NCI-H1694 treated with DMSO at 0.1 percent for 48 hours (cell line): ENCODE measurements around the gene ZP3.
"Not testable (repeated sequence)": the region's sequence is repeated elsewhere in the genome, so short reads cannot be mapped to it uniquely, and the experiment has no call there.

Experiments used
- DNase-seq: peaks from one replicate; lab custom pipeline; 2025; lab: John Stamatoyannopoulos, UW

ZP3 gene

DNA sequence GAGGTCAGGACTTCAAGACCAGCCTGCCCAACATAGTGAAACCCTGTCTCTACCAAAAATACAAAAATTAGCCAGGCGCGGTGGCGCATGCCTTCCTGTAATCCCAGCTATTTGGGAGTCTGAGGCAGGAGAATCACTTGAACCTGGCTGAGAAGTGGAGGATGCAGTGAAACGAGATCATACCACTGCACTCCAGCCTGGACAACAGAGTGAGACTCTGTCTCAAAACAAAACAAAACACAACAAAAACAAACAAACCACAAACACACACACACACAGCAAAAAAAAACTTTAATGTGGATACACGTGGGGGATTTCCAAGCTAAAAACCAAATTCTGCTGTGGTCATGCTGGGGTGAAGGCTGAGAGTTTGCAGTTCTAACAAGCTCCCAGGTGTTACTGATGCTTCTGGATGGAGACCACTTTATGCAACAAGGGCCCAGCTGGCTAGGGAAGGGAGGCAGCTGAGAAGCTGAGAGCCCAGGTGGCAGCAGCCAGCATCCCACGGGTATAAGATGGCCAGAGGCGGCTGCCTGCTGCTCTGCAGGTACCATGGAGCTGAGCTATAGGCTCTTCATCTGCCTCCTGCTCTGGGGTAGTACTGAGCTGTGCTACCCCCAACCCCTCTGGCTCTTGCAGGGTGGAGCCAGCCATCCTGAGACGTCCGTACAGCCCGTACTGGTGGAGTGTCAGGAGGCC, at the start of gene ZP3:
Gene ZP3, plus strand, starts transcription at position 538 of the 699 bp plus-strand sequence. Its CDS starts 15 bp downstream, at position 553.
- no peak for DNase-seq

DNA sequence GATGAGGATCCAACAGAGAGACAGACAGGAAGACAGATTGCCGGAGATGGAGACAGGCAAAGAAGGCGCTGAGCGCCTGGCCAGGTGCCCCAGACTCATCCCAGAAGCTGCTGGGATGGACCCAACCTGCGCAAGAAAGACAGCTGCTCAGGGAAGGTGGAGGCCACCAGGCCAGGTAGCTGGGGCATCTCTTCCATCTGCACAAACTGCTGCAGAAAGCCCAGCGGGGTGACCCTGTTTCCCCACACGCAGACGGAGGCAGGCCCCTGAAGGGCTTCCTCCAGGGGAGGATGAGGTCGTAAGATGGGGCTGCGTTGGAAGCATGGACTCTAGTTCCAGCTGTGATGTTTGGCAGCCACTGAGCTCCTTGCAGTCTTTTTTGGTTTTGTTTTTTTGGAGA, 49.5 kb upstream of the ZP3 start:
- no peak for DNase-seq

DNA sequence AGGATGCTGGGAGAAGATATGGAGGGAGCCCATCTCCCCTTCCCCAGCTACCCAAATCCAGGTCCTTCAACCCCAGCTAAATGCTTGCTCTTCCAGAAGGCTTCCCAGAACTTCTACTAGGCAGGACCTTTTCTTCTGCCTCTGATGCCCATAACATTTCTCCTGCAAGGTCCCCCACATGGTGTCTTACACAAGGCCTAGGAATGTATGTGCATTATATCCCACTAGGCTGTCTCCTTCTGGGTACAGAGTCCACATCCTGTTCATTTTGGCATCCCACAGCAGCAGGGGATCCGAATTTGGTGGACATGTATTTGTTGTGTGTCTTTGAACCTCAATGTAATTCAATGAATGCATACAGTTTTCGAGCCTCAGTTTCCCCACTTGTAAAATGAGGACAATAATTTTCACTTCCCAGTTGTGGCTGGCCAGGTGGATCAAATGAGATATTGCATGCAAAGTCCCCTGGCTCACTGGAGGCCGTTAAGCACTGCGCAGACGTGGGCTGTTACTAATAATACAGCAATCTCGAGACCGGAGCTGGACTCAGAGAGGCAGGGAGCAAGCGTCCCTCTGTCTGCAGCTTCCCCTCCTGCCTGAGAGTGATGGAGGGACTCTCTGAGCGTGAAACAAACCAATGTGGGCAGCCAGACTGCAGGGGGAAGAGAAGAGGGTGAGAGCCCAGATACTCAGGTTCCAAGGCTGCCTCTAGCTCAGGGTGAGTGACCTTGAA, 47.4 kb upstream of the ZP3 start:
- no peak for DNase-seq

DNA sequence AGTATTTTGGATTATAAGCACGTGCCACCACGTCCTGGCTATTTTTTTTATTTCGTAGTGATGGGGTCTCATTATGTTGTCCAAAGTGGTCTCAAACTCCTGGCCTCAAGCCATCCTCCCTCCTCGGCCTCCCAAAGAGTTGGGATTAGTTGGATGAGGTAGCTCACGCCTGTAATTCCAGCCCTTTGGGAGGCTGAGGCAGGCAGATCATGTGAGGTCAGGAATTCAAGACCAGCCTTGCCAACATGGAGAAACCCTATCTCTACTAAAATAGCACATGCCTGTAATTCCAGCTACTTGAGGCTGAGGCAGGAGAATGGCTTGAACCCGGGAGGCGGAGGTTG, 44.2 kb upstream of the ZP3 start:
- no peak for DNase-seq

DNA sequence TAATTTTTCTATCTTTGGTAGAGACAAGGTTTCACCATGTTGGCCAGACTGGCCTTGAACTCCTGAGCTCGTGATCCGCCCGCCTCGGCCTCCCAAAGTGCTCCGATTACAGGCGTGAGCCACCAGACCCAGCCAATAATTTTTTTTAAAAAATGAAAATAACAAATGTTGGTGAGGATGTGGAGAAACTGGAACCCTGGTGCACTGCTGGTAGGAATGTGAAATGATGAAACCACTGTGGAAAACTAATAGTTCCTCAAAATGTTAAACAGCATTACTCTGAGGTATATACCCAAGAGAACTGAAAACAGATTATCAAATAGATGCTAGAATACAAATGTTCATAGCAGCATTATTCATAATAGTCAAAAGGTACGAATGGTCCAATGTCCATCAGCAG, 42.9 kb upstream of the ZP3 start:
- no peak for DNase-seq

DNA sequence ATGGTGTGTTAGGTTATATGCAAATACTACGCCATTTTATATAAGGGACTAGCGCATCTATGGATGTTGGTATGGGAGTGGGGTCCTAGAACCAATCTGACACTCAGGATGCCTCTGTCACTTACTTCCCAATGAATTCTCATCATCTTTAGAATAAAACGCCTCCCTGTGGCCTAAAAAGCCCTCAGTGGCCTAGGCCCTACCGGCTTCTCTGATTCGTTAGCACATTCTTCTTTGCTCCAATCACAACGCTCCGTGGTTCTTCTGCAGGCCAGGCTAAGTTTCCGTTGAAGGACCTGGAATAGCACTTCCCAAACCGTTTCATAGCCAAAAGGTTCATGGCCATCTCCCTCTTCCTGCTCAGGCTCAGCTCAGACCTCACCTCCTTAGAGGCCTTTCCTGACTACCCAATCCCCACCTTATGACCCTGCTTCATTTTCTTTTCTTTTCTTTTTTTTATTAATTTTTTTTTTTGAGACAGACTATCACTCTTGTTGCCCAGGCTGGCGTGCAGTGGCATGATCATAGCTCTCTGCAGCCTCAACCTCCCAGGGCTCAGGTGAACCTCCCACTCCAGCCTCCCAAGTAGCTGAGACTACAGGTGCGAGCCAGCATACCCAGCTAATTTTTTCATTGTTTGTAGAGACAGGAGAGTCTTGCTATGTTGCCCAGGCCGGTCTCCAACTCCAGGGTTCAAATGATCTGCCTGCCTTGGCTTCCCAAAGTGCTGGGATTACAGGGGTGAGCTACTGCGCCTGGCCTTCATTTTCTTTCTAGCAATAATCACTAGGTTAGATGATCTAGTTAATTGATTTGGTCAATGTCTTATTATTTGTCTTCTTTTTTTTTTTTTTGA, 41.4 kb upstream of the ZP3 start:
- no peak for DNase-seq

DNA sequence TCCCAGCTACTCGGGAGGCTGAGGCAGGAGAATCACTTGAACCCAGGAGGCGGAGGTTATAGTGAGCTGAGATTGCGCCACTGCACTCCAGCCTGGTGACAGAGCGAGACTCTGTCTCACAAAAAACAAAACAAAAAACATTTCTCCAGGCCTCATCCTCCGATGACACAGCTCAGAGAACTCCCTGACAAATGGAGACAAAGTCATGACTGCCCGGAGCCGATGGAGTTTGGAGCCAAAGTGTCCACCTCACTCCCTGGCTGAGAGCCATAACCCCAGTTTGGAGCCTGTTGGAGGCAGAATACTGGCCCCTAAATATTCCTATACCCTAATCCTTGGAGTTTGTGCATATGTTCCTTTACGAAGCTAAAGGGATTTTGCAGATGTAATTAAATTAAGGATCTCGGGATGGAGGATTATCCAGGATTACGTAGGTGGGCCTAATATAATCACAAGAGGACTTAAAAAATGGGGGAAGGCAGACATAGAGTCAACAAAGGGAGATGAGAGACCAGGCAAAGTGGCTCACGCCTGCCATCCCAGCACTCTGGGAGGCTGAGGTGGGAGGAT, 38.0 kb upstream of the ZP3 start:
- no peak for DNase-seq

DNA sequence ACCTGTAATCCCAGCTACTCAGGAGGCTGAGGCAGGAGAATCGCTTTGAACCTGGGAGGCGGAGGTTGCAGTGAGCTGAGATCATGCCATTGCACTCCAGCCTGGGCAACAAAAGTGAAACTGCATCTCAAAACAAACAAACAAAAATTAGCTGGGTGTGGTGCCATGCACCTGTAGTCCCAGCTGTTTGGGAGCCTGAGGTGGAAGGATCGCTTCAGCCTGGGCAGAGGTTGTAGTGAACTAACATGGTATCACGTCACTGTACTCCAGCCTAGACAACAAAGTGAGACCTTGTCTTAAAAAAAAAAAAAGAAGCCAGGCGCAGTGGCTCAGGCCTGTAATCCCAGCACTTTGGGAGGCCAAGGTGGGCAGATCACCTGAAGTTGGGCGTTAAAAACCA, 37.0 kb upstream of the ZP3 start:
- DNase-seq = not testable (repeated sequence)

DNA sequence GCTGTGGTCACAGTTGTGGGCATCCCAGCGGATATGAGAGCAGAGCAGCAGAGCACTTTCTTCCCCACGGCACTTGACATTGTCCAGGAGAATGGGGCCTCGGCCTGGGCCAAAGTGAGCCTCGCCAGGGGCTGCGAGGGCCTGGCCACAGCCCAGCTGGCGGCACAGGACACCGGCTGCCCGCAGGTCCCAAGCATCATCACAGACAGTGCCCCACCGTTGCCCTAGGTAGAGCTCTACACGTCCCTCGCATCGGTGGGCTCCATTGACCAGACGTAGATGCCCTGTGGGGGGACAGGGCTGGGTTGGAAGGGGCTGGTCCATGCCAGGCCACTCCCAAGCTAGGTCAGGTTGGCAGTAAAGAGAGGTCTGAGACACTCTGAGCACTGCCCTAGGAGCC, 34.7 kb upstream of the ZP3 start:
- no peak for DNase-seq

DNA sequence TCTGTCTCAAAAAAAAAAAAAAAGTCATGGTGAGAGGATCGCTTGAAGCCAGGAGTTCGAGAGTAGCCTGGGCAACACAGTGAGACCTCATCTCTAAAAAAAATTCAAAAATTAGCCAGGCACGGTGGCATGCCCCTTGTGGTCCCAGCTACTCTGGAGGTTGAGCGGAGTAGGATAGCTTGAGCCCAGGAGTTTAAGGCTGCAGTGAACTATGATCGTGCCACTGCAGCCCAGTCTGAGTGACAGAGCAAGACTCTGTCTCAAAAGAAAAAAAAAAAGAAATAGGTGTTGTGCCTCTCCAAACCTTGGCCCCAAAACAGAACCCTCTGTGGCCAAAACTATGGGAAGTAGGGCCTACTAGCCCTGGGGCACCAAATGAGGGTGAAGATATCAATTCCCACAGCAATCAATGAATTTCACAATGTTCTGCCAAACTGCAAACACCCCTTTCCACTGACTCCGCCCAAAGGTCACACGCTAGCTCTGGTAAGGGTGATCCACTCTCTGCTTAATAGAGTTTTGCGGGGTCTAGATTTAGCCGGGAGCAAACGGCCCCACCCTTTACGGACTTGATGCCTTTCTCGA, 32.1 kb upstream of the ZP3 start:
- DNase-seq = no peak

DNA sequence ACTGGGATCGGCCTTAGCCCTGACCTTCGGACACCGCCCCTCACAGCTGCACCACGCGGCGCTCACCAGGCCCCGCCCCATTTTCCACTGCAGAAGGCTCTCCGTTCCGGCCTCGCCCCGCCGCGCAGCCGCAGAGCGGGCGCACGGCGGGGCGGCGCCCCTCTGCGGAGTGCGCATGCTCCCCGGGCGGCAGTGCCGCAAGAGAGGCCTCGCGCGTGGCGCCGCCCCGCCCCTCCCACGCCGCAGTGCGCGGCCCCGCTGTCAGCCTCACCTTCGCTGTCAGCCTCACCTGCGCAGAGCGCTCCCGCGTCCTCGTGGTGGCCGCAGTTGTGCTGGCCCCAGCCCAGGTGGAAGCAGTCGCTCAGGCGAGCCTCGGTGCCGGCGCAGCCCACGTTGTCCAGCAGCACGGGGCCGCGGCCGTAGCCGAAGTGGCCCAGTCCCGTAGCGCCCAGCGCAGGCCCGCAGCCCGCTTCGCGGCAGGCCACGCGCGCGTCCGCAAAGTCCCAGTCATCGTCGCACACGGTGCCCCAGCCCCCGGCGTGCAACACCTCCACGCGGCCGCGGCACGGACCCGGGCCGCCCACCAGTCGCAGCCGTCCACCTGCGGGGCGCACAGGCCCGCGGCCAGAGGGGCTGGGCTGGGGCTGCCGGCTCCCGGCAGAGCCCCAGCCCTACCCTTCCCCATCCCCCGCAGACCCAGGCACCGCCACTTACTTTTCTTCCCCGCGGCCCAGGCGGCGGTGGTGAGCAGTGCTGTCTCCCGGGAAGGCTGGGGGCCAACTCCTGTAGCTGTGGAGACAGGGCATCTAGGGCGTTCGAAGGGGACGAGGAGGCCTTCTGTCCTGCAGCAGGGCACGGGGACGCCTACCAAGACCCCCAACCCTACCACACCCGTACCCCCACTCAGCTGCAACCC, 31.4 kb upstream of the ZP3 start:
- peak; percentile 74 for DNase-seq

DNA sequence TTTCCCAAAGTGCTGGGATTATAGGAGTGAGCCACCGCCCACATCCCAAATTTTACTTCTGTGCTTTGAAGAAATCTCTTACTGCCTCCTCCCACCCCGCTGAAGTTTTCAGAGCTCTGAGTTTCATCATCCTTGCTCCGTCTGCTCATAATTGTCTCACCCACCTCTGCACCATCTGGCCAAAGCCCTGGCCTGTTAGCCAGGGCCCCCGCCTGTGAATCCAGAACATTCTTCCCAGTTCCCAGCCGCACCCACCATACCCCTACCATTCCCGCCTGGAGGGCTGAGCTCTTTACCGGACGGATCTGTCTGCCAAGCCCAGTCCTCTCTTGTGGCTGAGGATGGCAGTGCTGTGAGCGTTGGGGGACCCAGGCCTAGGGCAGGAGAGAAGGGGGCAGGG, 29.8 kb upstream of the ZP3 start:
- no peak for DNase-seq

DNA sequence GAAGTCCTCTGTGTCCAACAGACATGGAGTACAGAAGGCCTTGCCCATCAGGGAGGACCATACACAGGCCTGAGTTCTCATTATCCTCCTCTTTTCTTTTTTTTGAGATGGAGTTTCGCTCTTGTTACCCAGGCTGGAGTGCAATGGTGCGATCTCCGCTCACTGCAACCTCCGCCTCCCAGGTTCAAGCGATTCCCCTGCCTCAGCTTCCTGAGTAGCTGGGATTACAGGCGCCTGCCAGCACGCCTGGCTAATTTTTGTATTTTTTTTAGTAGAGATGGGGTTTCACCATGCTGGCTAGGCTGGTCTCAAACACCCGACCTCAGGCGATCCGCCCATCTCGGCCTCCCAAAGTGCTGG, 29.2 kb upstream of the ZP3 start:
- not testable (repeated sequence) for DNase-seq

DNA sequence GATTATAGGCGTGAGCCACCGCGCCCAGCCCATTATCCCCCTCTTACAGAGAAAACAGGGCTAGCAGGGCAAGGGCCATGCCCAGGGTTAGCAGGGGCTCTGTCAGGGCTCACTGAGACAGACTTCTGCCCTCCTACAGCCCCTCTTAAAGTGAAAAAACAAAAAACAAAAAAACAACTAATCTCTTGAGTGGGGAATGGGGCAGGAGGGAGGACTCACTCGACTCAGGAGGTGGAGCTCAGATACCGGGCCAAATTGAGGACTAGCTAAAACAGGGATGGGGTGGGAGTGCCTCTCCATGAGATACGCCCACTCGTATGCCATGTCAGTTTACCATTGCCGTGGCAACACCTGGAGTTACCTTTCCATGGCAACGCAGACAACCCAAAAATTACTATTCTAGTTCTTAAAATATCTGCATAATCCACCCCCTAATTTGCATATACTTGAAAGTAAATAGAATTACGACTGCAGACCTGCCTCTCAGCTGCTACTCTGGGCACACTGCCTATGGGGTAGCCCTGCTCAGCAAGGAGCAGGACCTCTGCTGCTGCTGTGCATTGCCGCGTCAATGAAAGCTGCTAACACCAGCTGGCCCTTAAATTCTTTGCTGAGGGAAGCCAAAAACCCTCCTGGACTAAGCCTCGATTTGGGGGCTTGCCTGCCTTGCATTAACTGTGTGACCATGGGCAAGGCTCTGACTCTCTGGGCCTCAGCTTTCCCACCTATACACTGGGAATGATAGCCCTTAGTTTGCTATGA, 28.6 kb upstream of the ZP3 start:
- peak; percentile 62 for DNase-seq

DNA sequence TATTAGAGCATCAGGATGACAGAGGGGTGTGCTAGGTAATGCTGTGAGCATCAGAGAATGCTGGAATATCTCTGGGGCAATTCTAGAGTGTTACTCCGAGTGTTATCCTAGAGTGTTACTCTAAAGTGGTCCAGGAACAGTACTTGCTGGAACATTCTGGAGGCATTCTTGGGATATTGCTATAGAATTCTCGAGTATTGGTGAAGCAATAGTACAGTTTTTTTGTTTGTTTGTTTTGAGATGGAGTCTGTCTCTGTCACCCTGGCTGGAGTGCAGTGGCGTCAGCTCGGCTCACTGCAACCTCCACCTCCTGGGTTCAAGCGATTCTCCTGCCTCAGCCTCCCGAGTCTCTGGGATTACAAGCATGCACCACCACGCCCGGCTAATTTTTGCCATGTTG, 27.9 kb upstream of the ZP3 start:
- DNase-seq = no peak

DNA sequence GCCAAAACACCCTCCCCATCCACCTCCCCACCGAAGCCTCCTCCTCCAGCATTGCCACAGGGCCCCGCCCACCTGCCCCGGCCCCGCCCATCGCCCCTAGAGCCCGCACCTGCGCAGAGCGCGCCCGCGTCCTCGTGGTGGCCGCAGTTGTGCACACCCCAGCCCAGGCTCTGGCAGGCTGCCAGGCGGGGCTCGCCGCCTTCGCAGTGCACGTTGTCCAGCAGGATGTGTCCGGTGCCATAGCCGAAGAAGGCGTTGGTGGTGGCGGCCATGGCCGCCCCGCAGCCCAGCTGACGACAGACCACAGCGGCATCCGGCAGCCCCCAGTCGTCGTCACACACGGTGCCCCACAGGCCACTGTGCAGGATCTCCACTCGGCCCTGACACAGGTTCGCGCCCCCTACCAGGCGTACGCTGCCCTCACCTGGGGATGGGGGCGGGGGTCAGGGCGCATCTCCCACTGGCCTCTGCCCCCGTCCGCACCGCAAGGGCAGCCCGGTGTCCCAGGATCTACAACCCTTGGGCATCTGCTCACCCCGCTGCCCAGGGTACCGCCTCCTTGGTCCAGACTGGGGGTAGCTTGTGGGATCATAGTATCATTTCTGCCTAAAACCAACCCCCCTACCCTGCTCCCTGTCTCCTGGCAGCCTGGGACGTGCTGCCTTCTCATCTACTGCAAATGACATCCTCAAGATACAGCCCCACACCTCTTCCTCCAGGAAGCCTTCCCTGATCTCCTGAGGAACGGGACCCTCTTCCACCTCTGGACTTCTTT, 27.2 kb upstream of the ZP3 start:
- DNase-seq = no peak

DNA sequence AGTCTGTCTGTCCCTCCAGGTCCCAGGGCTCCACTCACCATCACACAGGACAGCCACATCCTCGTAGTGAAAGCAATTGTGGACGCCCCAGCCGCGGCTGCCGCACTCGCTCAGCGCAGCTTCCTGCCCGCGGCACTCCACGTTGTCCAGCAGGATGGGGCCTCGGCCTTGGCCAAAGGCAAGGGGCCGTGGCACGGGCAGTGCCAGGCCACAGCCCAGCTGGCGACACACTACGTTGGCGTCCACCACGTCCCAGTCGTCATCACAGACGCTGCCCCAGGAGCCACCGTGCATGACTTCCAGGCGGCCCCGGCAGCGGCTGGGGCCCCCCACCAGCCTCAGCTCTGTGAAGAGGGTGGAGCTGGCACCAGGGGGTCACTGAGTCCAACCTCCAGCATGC, 24.5 kb upstream of the ZP3 start:
- DNase-seq = no peak

DNA sequence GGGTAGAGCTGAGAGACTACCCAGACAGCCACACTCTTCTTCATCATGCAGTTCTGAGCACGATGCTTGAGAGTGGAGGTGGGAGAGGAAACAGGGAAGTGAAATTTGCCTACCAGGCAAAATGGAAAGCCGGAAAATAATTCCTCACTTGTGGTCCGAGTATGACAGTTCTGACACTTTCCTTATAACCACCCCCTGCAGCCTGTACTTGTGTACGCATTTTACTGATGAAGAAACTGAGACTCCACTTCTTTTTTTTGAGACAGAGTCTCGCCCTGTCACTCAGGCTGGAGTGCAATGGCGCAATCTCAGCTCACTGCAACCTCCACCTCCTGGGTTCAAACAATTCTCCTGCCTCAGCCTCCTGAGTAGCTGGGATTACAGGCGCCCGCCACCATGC, 21.7 kb upstream of the ZP3 start:
- not testable (repeated sequence) for DNase-seq

DNA sequence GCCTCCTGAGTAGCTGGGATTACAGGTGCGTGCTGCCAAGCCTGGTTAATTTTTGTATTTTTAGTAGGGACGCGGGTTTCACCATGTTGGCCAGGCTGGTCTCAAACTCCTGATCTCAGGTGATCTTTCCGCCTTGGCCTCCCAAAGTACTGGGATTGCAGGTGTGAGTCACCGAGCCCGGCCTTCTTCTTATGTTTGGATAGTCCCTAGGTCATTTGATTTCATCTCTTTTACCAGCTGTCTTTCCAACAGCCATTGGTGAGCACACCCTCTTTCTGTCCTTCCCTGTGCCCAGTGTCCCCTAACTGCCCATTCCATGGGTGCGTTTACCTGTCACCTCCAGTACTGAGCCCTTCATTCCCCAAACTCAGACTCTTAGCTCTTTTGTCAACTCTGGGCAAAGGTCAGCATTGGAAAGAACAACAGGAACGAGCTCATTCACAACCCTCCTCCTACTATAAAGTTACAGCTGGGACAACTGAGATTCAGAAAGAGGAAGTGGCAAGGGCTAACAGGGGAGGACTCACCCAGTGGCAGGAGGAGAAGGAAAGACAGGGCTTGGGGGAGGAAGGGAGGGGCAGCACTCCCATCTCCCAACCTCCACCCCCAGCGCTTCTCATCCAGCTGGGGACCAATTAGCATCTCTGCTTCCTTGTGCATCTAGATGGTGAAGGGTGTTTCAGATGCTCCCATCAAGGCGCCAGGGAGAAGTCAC, 20.8 kb upstream of the ZP3 start:
- no peak for DNase-seq
